Right lobe of liver (tissue), 6 donors: Measurements from ENCODE around the gene CTAGE4. TPM values are rescaled to one million over a fixed set of nuclear protein-coding genes. Genes with fewer than 3 reads are reported as not detected.
A peak's percentile ranks its signal among the peaks of the same experiment; 100 is the strongest.
"Not testable (repeated sequence)": the region's sequence is repeated elsewhere in the genome, so short reads cannot be mapped to it uniquely, and the experiment has no call there.

ENCODE experiments used
- ATAC-seq, 4 donors: fragments of 200-7000 bp; cut with Tn5 transposase; one replicate each; pipeline ENCODE4 v1.9.1; 2020; ENCODE audit warnings: mild to moderate bottlenecking in 4 of 4, moderate library complexity in 4 of 4
- DNase-seq, 3 donors: peaks; one replicate each; pipeline ENCODE4 v3.0.0-alpha.2; 2020
- H3K27ac ChIP-seq, 3 donors: fragments of 200-600 bp; one replicate each; pipeline ENCODE4 v1.8.0; 2022
- H3K27me3 ChIP-seq, 2 donors: fragments of 200-600 bp; one replicate each; pipeline ENCODE4 v1.8.0; 2022
- H3K36me3 ChIP-seq, 4 donors: fragments of 200-600 bp; sonication (generic) in 1 of 4; one replicate each; pipeline versions ENCODE4 v1.5.1 to v1.8.0; 2017 to 2022; ENCODE audit warnings: control low read depth in 1 of 4
- H3K4me1 ChIP-seq, 4 donors: fragments of 200-600 bp; sonication (generic) in 1 of 4; one replicate each; pipeline versions ENCODE4 v1.5.1 to v1.8.0; 2017 to 2022; ENCODE audit warnings: control low read depth in 1 of 4
- H3K4me3 ChIP-seq, 3 donors: fragments of 200-600 bp; one replicate each; pipeline ENCODE4 v1.8.0; 2022
- H3K9me3 ChIP-seq, 4 donors: fragments of 200-600 bp; sonication (generic) in 1 of 4; one replicate each; pipeline versions ENCODE4 v1.5.1 to v1.8.0; 2017 to 2022; ENCODE audit warnings: control low read depth in 1 of 4
- WGBS: methylation state at CpG from one replicate; pipeline ENCODE4 v1.1.6; 2018; ENCODE audit warnings: low coverage, low lambda C conversion rate; ENCODE audit not compliant: insufficient coverage; ENCODE audit errors: missing lambda C conversion rate; 5-methylcytosine and 5-hydroxymethylcytosine counted together
- intact Hi-C, 2 donors: fragments of 100-400 bp; cut with DNase I; formaldehyde crosslinking; loops; one replicate each; pipeline versions ENCODE4 v1.11.2 to v1.14.1; 2022
- total RNA-seq, 6 experiments: library from RNA; depleted of rRNA in 2 of 6; stranded (reverse); fragments of >200 nt in 2 of 6; fragmentation: NEBNext Ultra II Directional in 3 of 6; extraction: Animal tissue kit (Norgen Biotek cat#: 25700) in 3 of 6; gene quantifications; one replicate each; pipeline versions ENCODE4 v1.1.0 to v1.2.4, GENCODE V29; 2016 to 2023
- TF ChIP-seq, protein P1 (sequence below), 4 donors: fragments of 200-600 bp in 3 of 4; fragments of 450-650 bp in 1 of 4; IDR thresholded peaks; one replicate each; pipeline versions ENCODE4 v1.5.1 to v1.8.0; 2016 to 2022; ENCODE audit warnings: antibody characterized with exemption in 4 of 4, mild to moderate bottlenecking in 2 of 4
- donor health status: DM: no; HTN: yes; CAD: no.
- donor health status: DM: no; HTN: no; CAD: no.
- donor health status: DM: no; HTN: no; CAD: no.
- donor health status: DM: no; HTN: yes; CAD: no.
- donor health status: DM: no; HTN: yes; CAD: no.

The CTAGE4 gene
- total RNA-seq, 6 experiments from 2014 or later: 2.1 to 4.5 (median 3.5) TPM

DNA sequence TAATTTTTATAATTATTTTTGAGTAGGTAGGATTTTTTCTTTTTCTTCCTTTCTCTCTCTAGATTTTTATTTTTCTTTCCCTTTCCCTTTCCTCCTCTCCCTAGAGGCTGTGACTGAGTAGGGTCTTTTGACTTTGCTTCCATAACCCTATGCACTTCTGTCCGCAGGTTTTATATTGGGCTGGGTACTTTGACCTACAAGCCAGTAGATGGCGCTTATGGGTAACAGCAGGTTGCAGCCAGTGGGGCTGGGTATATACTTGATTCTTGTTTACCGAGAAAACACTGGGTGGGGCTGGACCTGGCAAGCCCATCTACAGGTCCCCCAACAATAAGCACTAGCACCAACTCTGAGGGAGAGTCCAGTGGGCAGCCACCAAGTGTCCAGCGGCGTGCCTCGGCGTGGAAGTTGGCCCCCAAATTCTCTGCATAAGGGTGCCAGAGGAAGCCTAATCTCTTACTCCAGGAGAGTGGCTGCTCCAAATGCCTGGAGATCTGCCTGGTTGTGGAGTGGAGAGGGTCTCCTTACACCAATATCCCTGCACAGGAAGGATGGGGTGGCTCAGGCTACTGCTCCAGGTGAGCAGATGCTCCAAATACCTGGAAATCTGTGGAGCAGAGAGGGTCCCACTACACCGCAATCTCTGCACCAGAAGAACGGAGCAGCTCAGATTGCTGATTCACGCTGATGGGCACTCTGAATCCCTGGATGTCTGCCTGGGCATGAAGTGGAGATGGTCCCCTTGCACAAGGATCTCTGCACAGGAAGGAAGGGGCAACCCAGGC is 4.7 kb upstream of the CTAGE4 start:
- H3K36me3 ChIP-seq, DNase-seq, H3K4me1 ChIP-seq, H3K9me3 ChIP-seq, H3K27ac ChIP-seq, H3K27me3 ChIP-seq, intact Hi-C loops, H3K4me3 ChIP-seq: not testable (repeated sequence)
- WGBS: 5% methylated on average over 3 of the region's 10 CpGs
- peak; percentile 70 to 88 (median 81) for ATAC-seq
- TF ChIP-seq, protein P1, sequence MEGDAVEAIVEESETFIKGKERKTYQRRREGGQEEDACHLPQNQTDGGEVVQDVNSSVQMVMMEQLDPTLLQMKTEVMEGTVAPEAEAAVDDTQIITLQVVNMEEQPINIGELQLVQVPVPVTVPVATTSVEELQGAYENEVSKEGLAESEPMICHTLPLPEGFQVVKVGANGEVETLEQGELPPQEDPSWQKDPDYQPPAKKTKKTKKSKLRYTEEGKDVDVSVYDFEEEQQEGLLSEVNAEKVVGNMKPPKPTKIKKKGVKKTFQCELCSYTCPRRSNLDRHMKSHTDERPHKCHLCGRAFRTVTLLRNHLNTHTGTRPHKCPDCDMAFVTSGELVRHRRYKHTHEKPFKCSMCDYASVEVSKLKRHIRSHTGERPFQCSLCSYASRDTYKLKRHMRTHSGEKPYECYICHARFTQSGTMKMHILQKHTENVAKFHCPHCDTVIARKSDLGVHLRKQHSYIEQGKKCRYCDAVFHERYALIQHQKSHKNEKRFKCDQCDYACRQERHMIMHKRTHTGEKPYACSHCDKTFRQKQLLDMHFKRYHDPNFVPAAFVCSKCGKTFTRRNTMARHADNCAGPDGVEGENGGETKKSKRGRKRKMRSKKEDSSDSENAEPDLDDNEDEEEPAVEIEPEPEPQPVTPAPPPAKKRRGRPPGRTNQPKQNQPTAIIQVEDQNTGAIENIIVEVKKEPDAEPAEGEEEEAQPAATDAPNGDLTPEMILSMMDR (IDR thresholded peaks at IDR 0.05): peak; percentile 42 to 46 (median 45)

DNA sequence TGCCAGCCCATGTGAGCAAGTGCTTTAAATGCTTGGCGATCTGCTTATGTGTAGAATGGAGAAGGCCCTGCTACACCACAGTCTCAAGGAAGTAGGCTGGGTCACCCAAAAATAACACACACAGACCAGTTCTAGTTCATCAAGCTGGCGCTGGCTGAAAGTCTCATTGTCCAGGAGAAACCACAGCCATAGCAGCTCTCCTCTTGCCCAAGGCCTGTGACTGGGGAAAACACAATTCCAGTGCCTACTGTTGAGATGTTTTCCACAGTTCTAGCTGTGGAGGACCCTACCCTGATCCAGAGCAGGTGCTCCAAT is 4.1 kb upstream of the CTAGE4 start:
- H3K27me3 ChIP-seq, DNase-seq, H3K4me1 ChIP-seq, H3K27ac ChIP-seq, intact Hi-C loops, H3K9me3 ChIP-seq, H3K36me3 ChIP-seq, H3K4me3 ChIP-seq, ATAC-seq: not testable (repeated sequence)
- WGBS: no CpG with 5 or more reads among the region's 2 CpGs

DNA sequence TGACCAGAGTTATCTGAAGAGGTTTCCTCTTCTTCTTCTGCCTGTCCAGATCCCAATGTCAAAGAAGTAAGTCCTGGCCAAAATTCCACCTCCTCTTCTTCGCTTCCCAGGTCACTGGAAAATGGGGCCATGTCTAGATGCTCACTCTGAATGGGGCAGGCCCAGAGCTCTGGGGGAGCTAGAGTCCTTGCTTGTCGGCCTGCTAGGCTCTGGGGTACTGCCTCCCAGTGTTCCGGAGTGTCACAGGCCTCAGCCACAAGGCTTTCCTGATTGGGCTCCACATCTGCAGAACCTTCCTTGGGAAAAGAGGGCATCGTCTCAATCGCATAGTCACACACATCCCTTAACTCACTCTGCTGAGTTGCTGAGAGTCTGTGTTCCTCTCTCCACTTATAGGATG is 4.6 kb downstream of the CTAGE4 start:
- intact Hi-C loops, H3K4me3 ChIP-seq, H3K27me3 ChIP-seq, H3K27ac ChIP-seq, H3K9me3 ChIP-seq, H3K4me1 ChIP-seq, DNase-seq, H3K36me3 ChIP-seq: not testable (repeated sequence)
- WGBS: no CpG with 5 or more reads among the region's 5 CpGs
- ATAC-seq: peak in 1 of 4 donors; percentile 50

DNA sequence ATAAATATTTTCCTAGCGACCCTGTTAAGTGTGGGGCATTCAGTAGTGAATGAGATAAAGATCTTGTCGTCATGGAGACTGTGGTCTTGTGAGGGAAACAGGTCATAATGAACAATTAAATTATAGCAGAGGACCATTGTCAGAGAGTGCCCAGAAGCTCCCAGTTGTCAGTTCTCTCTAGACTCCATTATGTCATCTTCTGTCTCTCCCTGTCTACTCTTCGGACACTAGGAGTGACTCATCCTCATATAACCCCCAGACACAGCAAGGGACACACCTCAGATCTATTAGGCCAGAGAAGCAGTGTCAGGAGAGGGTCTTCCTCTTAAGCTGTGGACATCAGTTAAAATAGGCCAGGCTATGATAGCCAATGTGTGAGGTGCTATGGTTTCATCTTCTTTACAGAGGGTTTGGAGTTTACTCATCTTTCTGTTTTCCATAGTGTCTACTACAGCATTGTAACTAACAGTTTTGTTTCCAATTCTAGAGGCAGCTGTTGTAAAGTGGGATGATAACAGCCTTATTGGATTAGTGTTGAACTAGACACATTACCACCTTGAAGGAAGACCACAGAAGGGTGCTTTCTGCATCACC is 5.4 kb downstream of the CTAGE4 start:
- H3K27ac ChIP-seq, ATAC-seq, H3K4me1 ChIP-seq, H3K9me3 ChIP-seq, DNase-seq, H3K4me3 ChIP-seq, intact Hi-C loops, H3K27me3 ChIP-seq, H3K36me3 ChIP-seq: not testable (repeated sequence)
- no CpG with 5 or more reads among the region's 3 CpGs for whole genome bisulfite sequencing

DNA sequence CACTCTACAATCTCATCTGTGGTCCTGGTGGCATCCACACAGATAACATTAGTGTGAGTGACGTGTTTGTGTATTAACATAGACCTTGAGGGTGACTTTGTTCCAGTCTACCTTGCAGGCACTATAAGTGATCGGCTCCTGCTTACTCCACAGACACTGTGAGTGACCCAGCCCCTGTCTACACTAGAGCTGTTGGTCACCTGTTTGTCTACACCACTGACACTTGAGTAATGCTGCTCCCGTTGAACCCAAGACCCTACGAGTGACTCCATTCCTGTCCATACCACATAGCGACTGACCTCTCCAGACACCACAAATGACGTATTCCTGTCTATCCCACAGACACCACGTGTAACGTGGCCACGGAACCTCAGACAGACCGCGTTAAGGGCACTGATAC is 10.5 kb downstream of the CTAGE4 start:
- H3K36me3 ChIP-seq, H3K9me3 ChIP-seq, ATAC-seq, H3K4me1 ChIP-seq, intact Hi-C loops, H3K4me3 ChIP-seq, DNase-seq, H3K27ac ChIP-seq, H3K27me3 ChIP-seq: not testable (repeated sequence)
- no CpG with 5 or more reads among the region's 11 CpGs for WGBS

DNA sequence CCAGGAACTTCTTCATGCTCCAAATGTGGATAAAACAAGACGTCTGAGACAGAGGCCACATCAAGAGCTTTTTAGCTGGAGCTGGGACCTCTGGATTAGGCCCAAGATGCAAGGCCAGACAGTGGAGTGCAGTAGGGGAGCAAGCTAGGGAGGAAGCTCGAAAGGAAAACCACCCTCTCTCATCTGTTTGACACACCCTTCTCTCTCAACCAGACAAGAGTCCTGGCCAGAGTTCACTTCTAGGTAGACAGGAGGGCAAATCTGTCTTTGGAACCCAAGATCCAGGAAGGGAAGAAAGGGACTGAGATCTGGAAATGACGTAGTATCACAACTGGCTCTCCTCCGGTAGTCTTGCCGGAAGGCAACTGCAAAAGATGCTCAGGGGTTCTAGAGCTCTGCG is 11.2 kb downstream of the CTAGE4 start:
- H3K9me3 ChIP-seq, ATAC-seq, intact Hi-C loops, H3K4me1 ChIP-seq, DNase-seq, H3K4me3 ChIP-seq, H3K27me3 ChIP-seq, H3K36me3 ChIP-seq, H3K27ac ChIP-seq: not testable (repeated sequence)
- WGBS: no CpG with 5 or more reads among the region's 6 CpGs

DNA sequence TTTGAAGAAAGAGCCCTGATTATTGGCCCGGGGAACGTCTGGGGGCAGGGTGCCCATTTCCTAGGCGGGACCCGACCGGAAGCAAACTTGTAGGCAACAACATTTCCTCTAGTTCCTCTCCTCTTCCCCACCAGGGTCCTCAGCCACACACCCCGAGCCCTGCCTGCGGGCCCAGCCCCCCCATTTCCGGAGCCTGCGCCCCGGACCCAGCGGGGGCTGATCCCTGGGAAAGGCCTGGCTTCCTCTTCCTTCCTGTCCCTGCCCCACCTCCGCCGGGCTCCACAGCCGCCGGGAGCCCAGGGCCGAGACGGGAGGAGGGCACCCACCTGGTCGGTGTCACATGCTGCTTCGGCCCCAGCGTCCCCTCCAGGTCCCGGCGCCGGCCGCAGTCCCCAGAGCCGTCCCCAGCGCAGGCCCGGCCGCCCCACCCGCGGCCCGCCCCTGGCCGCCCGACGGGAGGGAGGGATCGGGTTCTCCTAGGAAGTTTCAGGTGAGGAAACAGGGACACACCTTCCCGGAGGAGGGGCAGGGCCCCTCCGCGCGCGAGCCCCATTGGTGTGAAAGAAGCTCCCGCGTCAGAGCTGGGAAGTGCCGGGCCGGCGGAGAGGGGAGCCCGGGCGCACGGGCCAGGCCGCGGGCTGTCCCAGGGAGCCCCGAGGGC is 12.1 kb downstream of the CTAGE4 start, which contains the start of gene ARHGEF35:
TSS of gene ARHGEF35 (minus strand) at position 622 of the 661 bp plus-strand sequence. CDS start 7,450 bp downstream, outside the sequence.
- not testable (repeated sequence) for H3K4me3 ChIP-seq
- peak; percentile 94 to 98 (median 96) for ATAC-seq

DNA sequence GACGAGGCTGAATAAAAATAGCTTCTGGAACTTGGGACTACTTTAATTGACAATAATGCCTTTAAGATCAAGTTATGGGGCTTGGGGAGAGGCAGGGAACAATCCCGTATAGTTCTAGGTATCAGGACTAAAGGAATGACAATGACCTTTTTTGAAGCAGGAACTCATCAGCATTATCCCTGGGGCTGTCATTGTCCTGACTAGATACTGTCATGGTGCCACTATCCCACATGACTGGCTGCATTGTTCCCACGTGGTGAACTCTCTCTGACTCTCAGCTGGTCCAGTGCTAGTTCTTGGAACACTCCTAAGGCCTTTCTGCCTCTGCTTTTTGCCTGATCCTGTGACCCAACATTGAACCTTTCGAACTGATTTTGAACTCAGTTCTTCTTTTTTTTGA is 15.7 kb downstream of the CTAGE4 start:
- H3K9me3 ChIP-seq, H3K27ac ChIP-seq, DNase-seq, ATAC-seq, H3K27me3 ChIP-seq, H3K4me1 ChIP-seq, intact Hi-C loops, H3K4me3 ChIP-seq, H3K36me3 ChIP-seq: not testable (repeated sequence)
- WGBS: 45% methylated on average over 2 of the region's 4 CpGs

More for the DNA sequence above, 12.1 kb downstream of the CTAGE4 start, which contains the start of gene ARHGEF35:
- intact Hi-C loops, H3K27me3 ChIP-seq, H3K4me1 ChIP-seq, H3K27ac ChIP-seq, H3K9me3 ChIP-seq, H3K36me3 ChIP-seq: not testable (repeated sequence)
- WGBS: no CpG with 5 or more reads among the region's 51 CpGs
- DNase-seq: peak in 2 of 3 donors; percentile 40 to 46

DNA sequence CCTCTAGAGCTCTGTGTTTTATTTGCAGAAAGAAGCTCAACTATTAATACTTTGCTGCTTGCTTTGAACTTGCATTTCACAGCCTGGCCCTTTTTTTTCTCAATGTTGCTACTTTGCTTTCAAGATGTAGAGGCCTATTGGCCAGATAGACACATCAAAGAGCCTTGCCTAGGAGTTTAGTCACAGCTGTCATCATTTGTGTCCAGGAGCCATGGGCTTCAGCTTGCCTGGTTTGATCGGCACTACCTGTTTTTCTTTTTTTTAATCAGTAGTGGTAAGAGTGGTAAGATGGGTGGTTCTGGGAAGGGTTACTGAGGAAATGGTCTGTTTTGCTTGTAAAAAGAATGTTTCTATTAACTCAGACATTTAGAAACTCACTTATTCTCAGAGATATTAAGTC is 18.7 kb downstream of the CTAGE4 start:
- H3K36me3 ChIP-seq, ATAC-seq, H3K27ac ChIP-seq, H3K9me3 ChIP-seq, H3K27me3 ChIP-seq, H3K4me3 ChIP-seq, DNase-seq, H3K4me1 ChIP-seq, intact Hi-C loops: not testable (repeated sequence)
- no CpG with 5 or more reads among the region's 1 CpG for WGBS

DNA sequence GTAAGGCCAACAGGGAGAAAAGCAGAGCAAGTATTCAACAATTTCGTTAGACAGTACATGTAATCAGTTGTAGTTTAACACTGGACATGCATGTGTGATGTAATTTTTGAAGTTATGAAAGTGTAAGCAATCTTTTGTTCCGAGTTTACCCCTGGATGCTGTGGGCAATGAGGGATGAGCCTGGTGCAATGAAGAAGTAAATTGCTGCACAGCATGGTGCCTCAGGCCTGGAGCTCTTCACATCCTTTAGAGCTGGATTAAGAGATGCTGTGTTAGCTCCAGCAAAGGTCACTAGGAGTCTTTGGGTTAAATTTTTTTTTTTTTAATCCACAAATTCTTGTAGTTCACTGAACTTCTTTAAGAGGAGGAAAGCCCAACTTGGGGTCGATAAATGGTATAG is 19.8 kb downstream of the CTAGE4 start:
- WGBS: no CpG with 5 or more reads among the region's 3 CpGs
- H3K36me3 ChIP-seq, intact Hi-C loops, DNase-seq, H3K27ac ChIP-seq, H3K4me3 ChIP-seq, ATAC-seq, H3K4me1 ChIP-seq, H3K9me3 ChIP-seq, H3K27me3 ChIP-seq: not testable (repeated sequence)
